Esophagus squamous epithelium (tissue), 4 donors: ENCODE results near the gene RNASE1.
"Not testable (repeated sequence)": the region's sequence is repeated elsewhere in the genome, so short reads cannot be mapped to it uniquely, and the experiment has no call there.

Experiments
- CTCF ChIP-seq, 6 experiments: fragments of 450-650 bp in 4 of 6; fragments of 200-600 bp in 2 of 6; sonication (generic) in 2 of 6; IDR thresholded peaks; one replicate each; pipeline ENCODE4 v1.5.1; 2016 to 2019; ENCODE audit warnings: antibody characterized with exemption in 6 of 6, mild to moderate bottlenecking in 4 of 6, moderate library complexity in 4 of 6
- POLR2A ChIP-seq, 4 donors: fragments of 450-650 bp; IDR thresholded peaks; one replicate each; pipeline ENCODE4 v1.6.1; 2017; ENCODE audit warnings: antibody characterized with exemption in 4 of 4, mild to moderate bottlenecking in 4 of 4, moderate library complexity in 3 of 4

- TF ChIP-seq CTCF, POLR2A (IDR thresholded peaks at IDR 0.05): not testable (repeated sequence)
Measured at GRCh38 chr14:20826666-20827065, 24.0 kb upstream of the RNASE1 start.
